ENCODE results near the gene IMPDH2. TPM values are rescaled to one million over a fixed set of nuclear protein-coding genes. Genes with fewer than 3 reads are reported as not detected.

The IMPDH2 gene
- total RNA-seq, 2 donors from 2014 or later: 92.6 to 166 TPM

DNA sequence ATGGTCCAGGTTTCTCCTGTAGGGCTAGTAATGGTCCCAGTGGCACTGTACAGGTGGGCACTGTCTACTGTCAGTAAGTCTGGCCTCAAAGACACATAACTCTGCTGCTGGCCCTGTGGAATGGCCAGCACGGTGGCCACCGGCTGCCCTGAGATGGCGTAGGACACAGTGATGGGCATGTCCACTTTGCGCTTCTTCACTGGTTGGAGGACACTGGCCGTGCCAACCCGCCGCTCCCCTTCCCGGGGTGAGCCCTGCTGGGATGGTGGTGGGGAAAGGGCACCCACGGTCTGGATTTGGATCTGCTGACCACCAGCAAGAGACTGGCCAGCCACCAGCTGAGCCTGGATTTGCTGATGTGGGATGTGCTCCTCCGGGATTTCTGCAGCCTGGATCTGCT is 28.1 kb upstream of the IMPDH2 start:
- Histone ChIP-seq H3K36me3 (replicated peaks in 1 of 2; ENCODE audit: insufficient read depth in 1 of 2, low read depth in 2 of 2) (peaks cover 13 to 18% of the 10 kb centered on the region in 2 donors), H3K9me3 (no peaks in the 10 kb centered on the region), H3K27me3 (no peaks in the 10 kb centered on the region), H3K27ac (no peak overlapping the region), H3K4me1 (no peaks in the 10 kb centered on the region), H3K4me3 (no peak overlapping the region)
- WGBS, 2 donors: 91% methylated on average over 10 of the region's 10 CpGs; no CpG with 5 or more reads in 1 of the 2 donors
- no peak for ATAC-seq
- DNase-seq: no peak
- intact Hi-C loops (cut with DNase I): no loop called here
- no peak for TF ChIP-seq CTCF (IDR thresholded peaks at IDR 0.05)

- no peak overlapping the region for H3K4me3 ChIP-seq
- H3K9me3 ChIP-seq: no peaks in the 10 kb centered on the region
- 96 to 100% methylated on average over 2 of the region's 2 CpGs for WGBS, 2 donors
- TF ChIP-seq POLR2A (IDR thresholded peaks at IDR 0.05) (no peak), CTCF (IDR thresholded peaks at IDR 0.05) (no peak)
- DNase-seq: no peak
- no peaks in the 10 kb centered on the region for H3K27me3 ChIP-seq
- H3K4me1 ChIP-seq: no peaks in the 10 kb centered on the region
- H3K27ac ChIP-seq: no peak overlapping the region
- no peak for ATAC-seq
- intact Hi-C loops (cut with DNase I): no loop called here
- H3K36me3 ChIP-seq (replicated peaks in 1 of 2; ENCODE audit: insufficient read depth in 1 of 2, low read depth in 2 of 2): peaks cover 13 to 19% of the 10 kb centered on the region in 2 donors
These were observed 25.2 kb upstream of the IMPDH2 start for GRCh38 chr3:49054344-49054862.

DNA sequence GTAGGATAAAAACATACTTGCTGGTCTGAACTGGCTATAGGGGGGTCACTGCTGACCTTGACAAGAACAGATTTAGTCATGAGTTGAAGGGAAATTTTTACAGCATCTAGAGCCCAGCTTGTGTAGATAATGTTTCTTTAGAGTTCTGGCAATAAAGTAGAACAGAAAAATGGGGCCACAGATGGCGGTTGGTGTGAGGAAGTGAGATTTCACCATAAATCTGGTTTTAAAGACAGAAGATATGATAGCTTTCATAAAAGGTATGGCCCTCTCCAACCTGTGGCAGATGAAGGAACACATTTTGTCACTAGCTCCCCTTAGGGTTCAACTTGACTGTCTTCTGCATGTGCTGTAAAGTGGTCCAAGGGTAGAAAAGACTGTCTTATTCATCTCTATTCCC is 24.3 kb upstream of the IMPDH2 start:
- Histone ChIP-seq H3K36me3 (replicated peaks in 1 of 2; ENCODE audit: insufficient read depth in 1 of 2, low read depth in 2 of 2) (peaks cover 13 to 19% of the 10 kb centered on the region in 2 donors), H3K4me3 (no peak overlapping the region), H3K27me3 (no peaks in the 10 kb centered on the region), H3K27ac (no peak overlapping the region), H3K4me1 (no peaks in the 10 kb centered on the region), H3K9me3 (no peaks in the 10 kb centered on the region)
- 91 to 100% methylated on average over 1 of the region's 1 CpG for WGBS, 2 donors
- DNase-seq: no peak
- TF ChIP-seq CTCF (IDR thresholded peaks at IDR 0.05) (no peak), POLR2A (IDR thresholded peaks at IDR 0.05) (no peak)
- intact Hi-C loops (cut with DNase I): no loop called here
- no peak for ATAC-seq

GRCh38 chr3:49035281-49035680 is 6.1 kb upstream of the IMPDH2 start:
- H3K27ac ChIP-seq: no peak overlapping the region
- 86 to 98% methylated on average over 3 of the region's 3 CpGs for WGBS, 2 donors
- H3K4me3 ChIP-seq: no peak overlapping the region
- DNase-seq (no peak), ATAC-seq (no peak)
- intact Hi-C loops (cut with DNase I): no loop called here
- no peaks in the 10 kb centered on the region for H3K9me3 ChIP-seq
- no peaks in the 10 kb centered on the region for H3K27me3 ChIP-seq
- peaks cover 0 to 15% of the 10 kb centered on the region in 2 donors for H3K36me3 ChIP-seq (replicated peaks in 1 of 2; ENCODE audit: insufficient read depth in 1 of 2, low read depth in 2 of 2)
- no peak for TF ChIP-seq POLR2A (IDR thresholded peaks at IDR 0.05)
- no peak for TF ChIP-seq CTCF (IDR thresholded peaks at IDR 0.05)
- no peaks in the 10 kb centered on the region for H3K4me1 ChIP-seq

- no peaks in the 10 kb centered on the region for H3K27me3 ChIP-seq
- H3K4me1 ChIP-seq: no peaks in the 10 kb centered on the region
- H3K36me3 ChIP-seq (replicated peaks in 1 of 2; ENCODE audit: insufficient read depth in 1 of 2, low read depth in 2 of 2): peaks cover 0 to 15% of the 10 kb centered on the region in 2 donors
- WGBS, 2 donors: 100% methylated on average over 2 of the region's 2 CpGs
- DNase-seq (no peak), ATAC-seq (no peak)
- H3K4me3 ChIP-seq: no peak overlapping the region
- intact Hi-C loops (cut with DNase I): no loop called here
- H3K27ac ChIP-seq: no peak overlapping the region
- H3K9me3 ChIP-seq: no peaks in the 10 kb centered on the region
- TF ChIP-seq CTCF (IDR thresholded peaks at IDR 0.05) (no peak), POLR2A (IDR thresholded peaks at IDR 0.05) (no peak)
These were observed 5.5 kb upstream of the IMPDH2 start for GRCh38 chr3:49034650-49035049.

Data from body of pancreas (tissue), 4 donors.